HFF-Myc (cell line): ENCODE measurements around the gene RNF148.

ENCODE experiments used
- DNase-seq: peaks from one replicate; pipeline ENCODE4 v3.0.0-alpha.2; 2011; ENCODE audit warnings: low read depth; ENCODE audit errors: extremely low read depth
- H3K4me3 ChIP-seq: replicated peaks from 2 replicates; pipeline ENCODE4 v1.5.1; 2011; ENCODE audit warnings: low read depth, mild to moderate bottlenecking, control low read depth, low read length
- CTCF ChIP-seq: IDR thresholded peaks from 2 replicates; pipeline ENCODE4 v1.5.1; 2012; ENCODE audit warnings: mild to moderate bottlenecking, low read depth, low read length, control low read depth; ENCODE audit errors: missing control alignments

Gene RNF148

GRCh38 chr7:122715183-122715582, 12.5 kb upstream of the RNF148 start:
- H3K4me3 ChIP-seq = no peak overlapping the region
- no peak for DNase-seq
- TF ChIP-seq CTCF = no peak

GRCh38 chr7:122710916-122711315, 8.2 kb upstream of the RNF148 start:
- TF ChIP-seq CTCF = no peak
- H3K4me3 ChIP-seq = no peak overlapping the region
- DNase-seq = no peak

- no peak overlapping the region for H3K4me3 ChIP-seq
- no peak for DNase-seq
- TF ChIP-seq CTCF = no peak
Measured at GRCh38 chr7:122709930-122710646, 7.4 kb upstream of the RNF148 start.

- TF ChIP-seq CTCF = no peak
- no peak for DNase-seq
- H3K4me3 ChIP-seq = no peak overlapping the region
Measured at GRCh38 chr7:122706836-122707235, 4.1 kb upstream of the RNF148 start.

GRCh38 chr7:122699017-122699416, 3.7 kb downstream of the RNF148 start, which contains the start of gene RNF133:
Gene RNF133 (minus strand): TSS chr7:122699117. CDS start chr7:122698918, 199 bp downstream.
- H3K4me3 ChIP-seq = no peak within 1 kb of the TSS
- DNase-seq = no peak
- TF ChIP-seq CTCF = no peak

- no peak overlapping the region for H3K4me3 ChIP-seq
- no peak for DNase-seq
- TF ChIP-seq CTCF = no peak
Measured at GRCh38 chr7:122695816-122696215, 6.9 kb downstream of the RNF148 start.

- no peak for DNase-seq
- H3K4me3 ChIP-seq = no peak overlapping the region
- TF ChIP-seq CTCF = no peak
Measured at GRCh38 chr7:122694697-122695096, 8.0 kb downstream of the RNF148 start.
